CD4-positive, alpha-beta T cell treated with Interleukin-6 at 100 ng/mL for 8 hours (primary cell): ENCODE results near the gene TNP2.

Experiments
- DNase-seq: peaks from one replicate; pipeline ENCODE4 v3.0.0-alpha.2; 2020; ENCODE audit warnings: mixed read lengths, low spot score

TNP2 gene

DNA sequence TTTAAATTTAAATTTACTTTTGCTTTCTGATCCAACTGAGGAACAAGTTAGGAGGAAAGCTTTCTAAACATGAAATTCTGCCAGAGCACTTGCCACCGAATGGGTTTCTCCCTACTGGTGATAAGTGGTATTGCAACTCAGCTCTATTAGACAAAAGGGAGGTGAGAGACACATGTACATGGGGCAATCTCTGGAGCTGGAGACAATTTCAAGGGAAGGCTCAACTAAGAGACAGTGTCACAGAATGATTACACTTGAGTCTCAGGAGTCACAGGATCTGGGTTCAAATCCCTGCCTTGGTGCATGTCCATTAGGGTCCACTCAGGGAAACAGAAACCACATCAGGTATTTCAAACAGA is 50.5 kb downstream of the TNP2 start:
- no peak for DNase-seq
